Panc1 (cell line): ENCODE measurements around the gene IQUB. TPM values are rescaled to one million over a fixed set of nuclear protein-coding genes. Genes with fewer than 3 reads are reported as not detected.

Source experiments
- ATAC-seq: fragments of 200-7000 bp; cut with Tn5 transposase; 2 replicates; pipeline ENCODE4 v1.9.1; 2020; ENCODE audit warnings: mild to moderate bottlenecking, moderate library complexity
- BruUV-seq: library from RNA; stranded (reverse); fragments of 400-500 nt; replicated peaks from 2 replicates; lab custom pipeline; 2021; lab: Mats Ljungman, UMichigan
- CTCF ChIA-PET: fragments of 300-600 bp; sonication (Branson Sonifier 250); formaldehyde crosslinking; loops from one replicate; lab custom pipeline; 2022; ENCODE audit warnings: antibody characterized with exemption; lab: Charles Lee
- POLR2A ChIA-PET: fragments of 300-600 bp; sonication (Branson Sonifier 250); formaldehyde crosslinking; loops from one replicate; lab custom pipeline; 2022; ENCODE audit warnings: antibody characterized with exemption; lab: Charles Lee
- DNase-seq: peaks from one replicate; pipeline ENCODE4 v3.0.0-alpha.2; 2010; ENCODE audit warnings: low read depth, low spot score
- H3K27ac ChIP-seq: 2 replicates; pipeline ENCODE4 v1.5.1; 2011; ENCODE audit warnings: mild to moderate bottlenecking, low read length, inconsistent platforms
- H3K27me3 ChIP-seq: fragments of 200-500 bp; sonication (Bioruptor generic); 2 replicates; pipeline ENCODE4 v1.6.0; 2014; ENCODE audit warnings: low read length, inconsistent platforms; ENCODE audit not compliant: control insufficient read depth, insufficient read depth
- H3K36me3 ChIP-seq: fragments of 200-500 bp; sonication (Bioruptor generic); 2 replicates; pipeline ENCODE4 v1.5.1; 2014; ENCODE audit warnings: inconsistent platforms, mild to moderate bottlenecking, low read length, moderate library complexity; ENCODE audit not compliant: control insufficient read depth, insufficient read depth
- H3K4me1 ChIP-seq: 2 replicates; pipeline ENCODE4 v1.5.1; 2011; ENCODE audit warnings: inconsistent platforms, mild to moderate bottlenecking, low read length, moderate library complexity; ENCODE audit not compliant: control insufficient read depth, insufficient read depth
- H3K4me3 ChIP-seq, 2 experiments: 2 replicates each; pipeline ENCODE4 v1.5.1; 2011 to 2012; ENCODE audit warnings: low read depth in 2 of 2, low read length in 2 of 2, mild to moderate bottlenecking in 2 of 2, inconsistent platforms in 1 of 2, moderate library complexity in 1 of 2
- H3K9me3 ChIP-seq: fragments of 200-500 bp; sonication (Bioruptor generic); 2 replicates; pipeline ENCODE4 v1.5.1; 2014; ENCODE audit warnings: low read depth, mild to moderate bottlenecking, inconsistent platforms, low read length, moderate library complexity; ENCODE audit not compliant: control insufficient read depth, insufficient read depth
- POLR2AphosphoS5 ChIP-seq: IDR thresholded peaks from 2 replicates; pipeline ENCODE4 v1.6.1; 2012; ENCODE audit warnings: mild to moderate bottlenecking, low read depth, low read length, moderate library complexity
- REST ChIP-seq, 2 experiments: IDR thresholded peaks; 2 replicates each; pipeline ENCODE4 v1.6.1; 2011 to 2012; ENCODE audit warnings: low read depth in 2 of 2, control low read depth in 1 of 2, low read length in 1 of 2, mild to moderate bottlenecking in 1 of 2, moderate library complexity in 1 of 2; ENCODE audit not compliant: insufficient read depth in 1 of 2
- SIN3A ChIP-seq: IDR thresholded peaks from 2 replicates; pipeline ENCODE4 v1.6.1; 2012; ENCODE audit warnings: low read depth, mild to moderate bottlenecking, low read length, moderate library complexity, borderline replicate concordance; ENCODE audit not compliant: insufficient read depth
- TCF7L2 ChIP-seq: IDR thresholded peaks from 2 replicates; pipeline ENCODE4 v1.6.1; 2011; ENCODE audit warnings: mild to moderate bottlenecking, low read depth, low read length, inconsistent platforms
- in situ Hi-C: cut with HindIII; loops from 2 replicates; pipeline ENCODE4 v1.10.0; 2016; ENCODE audit warnings: low sequenced_read_pairs, low pct_unique_long_range_greater_than_20kb
- intact Hi-C: fragments of 100-400 bp; cut with micrococcal nuclease; formaldehyde crosslinking; loops from one replicate; pipeline ENCODE4 v1.10.0; 2022; ENCODE audit not compliant: unreplicated experiment
- total RNA-seq: library from RNA; stranded (reverse); gene quantifications from one replicate; pipeline ENCODE4 v1.2.1, GENCODE V29; 2021; ENCODE audit not compliant: unreplicated experiment
- TF ChIP-seq, protein P1 (sequence below): fragments of 450-650 bp; IDR thresholded peaks from 2 replicates; pipeline ENCODE4 v1.5.1; 2017; ENCODE audit warnings: mild to moderate bottlenecking

Gene IQUB
- total RNA-seq, 1 experiment from 2014 or later = 0.59 TPM

- Histone ChIP-seq H3K27ac (no peak overlapping the region), H3K36me3 (no peaks in the 10 kb centered on the region), H3K4me3 (no peak overlapping the region), H3K9me3 (no peaks in the 10 kb centered on the region), H3K4me1 (no peaks in the 10 kb centered on the region), H3K27me3 (no peaks in the 10 kb centered on the region)
- no peak for DNase-seq
- ATAC-seq = no peak
- intact Hi-C loops (no loop called here), in situ Hi-C loops (no loop called here)
- TF ChIP-seq REST (IDR thresholded peaks at IDR 0.05; ENCODE audit: insufficient read depth in 1 of 2, low read depth in 2 of 2, low read length in 1 of 2) = no peak
- TF ChIP-seq, protein P1, sequence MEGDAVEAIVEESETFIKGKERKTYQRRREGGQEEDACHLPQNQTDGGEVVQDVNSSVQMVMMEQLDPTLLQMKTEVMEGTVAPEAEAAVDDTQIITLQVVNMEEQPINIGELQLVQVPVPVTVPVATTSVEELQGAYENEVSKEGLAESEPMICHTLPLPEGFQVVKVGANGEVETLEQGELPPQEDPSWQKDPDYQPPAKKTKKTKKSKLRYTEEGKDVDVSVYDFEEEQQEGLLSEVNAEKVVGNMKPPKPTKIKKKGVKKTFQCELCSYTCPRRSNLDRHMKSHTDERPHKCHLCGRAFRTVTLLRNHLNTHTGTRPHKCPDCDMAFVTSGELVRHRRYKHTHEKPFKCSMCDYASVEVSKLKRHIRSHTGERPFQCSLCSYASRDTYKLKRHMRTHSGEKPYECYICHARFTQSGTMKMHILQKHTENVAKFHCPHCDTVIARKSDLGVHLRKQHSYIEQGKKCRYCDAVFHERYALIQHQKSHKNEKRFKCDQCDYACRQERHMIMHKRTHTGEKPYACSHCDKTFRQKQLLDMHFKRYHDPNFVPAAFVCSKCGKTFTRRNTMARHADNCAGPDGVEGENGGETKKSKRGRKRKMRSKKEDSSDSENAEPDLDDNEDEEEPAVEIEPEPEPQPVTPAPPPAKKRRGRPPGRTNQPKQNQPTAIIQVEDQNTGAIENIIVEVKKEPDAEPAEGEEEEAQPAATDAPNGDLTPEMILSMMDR = no peak
- TF ChIP-seq TCF7L2 = no peak
- no peak for TF ChIP-seq POLR2AphosphoS5
- no peak for TF ChIP-seq SIN3A
- ChIA-PET CTCF (no interaction called here), POLR2A (no interaction called here)
- no TSS peak for BruUV-seq
These were observed 101.8 kb downstream of the IQUB start for GRCh38 chr7:123432601-123433000.

- Histone ChIP-seq H3K4me1 (no peaks in the 10 kb centered on the region), H3K9me3 (no peaks in the 10 kb centered on the region), H3K36me3 (no peaks in the 10 kb centered on the region), H3K27ac (no peak overlapping the region), H3K27me3 (no peaks in the 10 kb centered on the region), H3K4me3 (no peak overlapping the region)
- intact Hi-C loops (no loop called here), in situ Hi-C loops (no loop called here)
- ChIA-PET POLR2A (no interaction called here), CTCF (no interaction called here)
- ATAC-seq (no peak), DNase-seq (no peak)
- TF ChIP-seq TCF7L2 (no peak), REST (IDR thresholded peaks at IDR 0.05; ENCODE audit: insufficient read depth in 1 of 2, low read depth in 2 of 2, low read length in 1 of 2) (no peak), SIN3A (no peak), POLR2AphosphoS5 (no peak)
- TF ChIP-seq, protein P1 = no peak
- no TSS peak for BruUV-seq
These were observed 103.2 kb downstream of the IQUB start for GRCh38 chr7:123431075-123431614.
